HEK293 (cell line): ENCODE measurements around the gene KLK2.

Experiments
- ZBTB11 ChIP-seq: fragments of 450-650 bp; formaldehyde crosslinking; conservative IDR thresholded peaks from 2 replicates; pipeline ENCODE4 v1.5.1; 2016; ENCODE audit warnings: low read depth, missing biosample characterization, missing genetic modification characterization
- TF ChIP-seq, protein P1 (sequence below): fragments of 450-650 bp; formaldehyde crosslinking; IDR thresholded peaks from 2 replicates; pipeline ENCODE4 v1.5.1; 2017; ENCODE audit warnings: missing biosample characterization, mild to moderate bottlenecking, missing genetic modification characterization, moderate library complexity

GRCh38 chr19:50897191-50897607, 24.0 kb downstream of the KLK2 start:
- TF ChIP-seq ZBTB11 (tag by site-specific recombination): no peak
- TF ChIP-seq, protein P1, sequence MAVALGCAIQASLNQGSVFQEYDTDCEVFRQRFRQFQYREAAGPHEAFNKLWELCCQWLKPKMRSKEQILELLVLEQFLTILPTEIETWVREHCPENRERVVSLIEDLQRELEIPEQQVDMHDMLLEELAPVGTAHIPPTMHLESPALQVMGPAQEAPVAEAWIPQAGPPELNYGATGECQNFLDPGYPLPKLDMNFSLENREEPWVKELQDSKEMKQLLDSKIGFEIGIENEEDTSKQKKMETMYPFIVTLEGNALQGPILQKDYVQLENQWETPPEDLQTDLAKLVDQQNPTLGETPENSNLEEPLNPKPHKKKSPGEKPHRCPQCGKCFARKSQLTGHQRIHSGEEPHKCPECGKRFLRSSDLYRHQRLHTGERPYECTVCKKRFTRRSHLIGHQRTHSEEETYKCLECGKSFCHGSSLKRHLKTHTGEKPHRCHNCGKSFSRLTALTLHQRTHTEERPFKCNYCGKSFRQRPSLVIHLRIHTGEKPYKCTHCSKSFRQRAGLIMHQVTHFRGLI (tag by site-specific recombination): no peak
